Natural killer cell (primary cell): ENCODE measurements around the gene MAGOH. TPM values are rescaled to one million over a fixed set of nuclear protein-coding genes. Genes with fewer than 3 reads are reported as not detected.

ENCODE experiments used
- ATAC-seq, 3 donors: fragments of 150-1000 bp in 2 of 3; fragments of 200-7000 bp in 1 of 3; cut with Tn5 transposase; 1 replicate in 1 of 3; 2 replicates in 2 of 3; pipeline ENCODE4 v1.10.0; 2021; ENCODE audit warnings: mild to moderate bottlenecking in 2 of 3, moderate library complexity in 2 of 3
- DNase-seq, 2 donors: peaks; one replicate each; pipeline versions ENCODE4 v3.0.0 to v3.0.0-alpha.2; 2013 to 2021; ENCODE audit warnings: mixed read lengths in 1 of 2
- H3K27ac ChIP-seq: one replicate; pipeline ENCODE4 v1.5.1; 2013; ENCODE audit warnings: mild to moderate bottlenecking, low read length
- H3K27me3 ChIP-seq: one replicate; pipeline ENCODE4 v1.6.1; 2013; ENCODE audit warnings: low read length; ENCODE audit not compliant: control insufficient read depth, insufficient read depth
- H3K36me3 ChIP-seq: one replicate; pipeline ENCODE4 v1.6.1; 2013; ENCODE audit warnings: low read length; ENCODE audit not compliant: control insufficient read depth, insufficient read depth
- H3K4me1 ChIP-seq: one replicate; pipeline ENCODE4 v1.6.1; 2013; ENCODE audit warnings: low read length; ENCODE audit not compliant: control insufficient read depth, insufficient read depth
- H3K4me3 ChIP-seq: one replicate; pipeline ENCODE4 v1.5.1; 2013; ENCODE audit warnings: low read length
- H3K9me3 ChIP-seq: one replicate; pipeline ENCODE4 v1.6.1; 2013; ENCODE audit warnings: low read length; ENCODE audit not compliant: control insufficient read depth, insufficient read depth
- H3K27ac Mint-ChIP-seq, 2 donors: one replicate each; pipeline ENCODE4 v1.8.0; 2022; ENCODE audit warnings: mild to moderate bottlenecking in 2 of 2, mixed read lengths in 2 of 2, moderate library complexity in 1 of 2
- H3K27me3 Mint-ChIP-seq, 2 donors: one replicate each; pipeline ENCODE4 v1.8.0; 2022; ENCODE audit warnings: low read depth in 2 of 2, mixed read lengths in 2 of 2
- H3K36me3 Mint-ChIP-seq: one replicate; pipeline ENCODE4 v1.8.0; 2022; ENCODE audit warnings: mixed read lengths
- H3K4me1 Mint-ChIP-seq, 2 donors: one replicate each; pipeline ENCODE4 v1.8.0; 2022; ENCODE audit warnings: mixed read lengths in 2 of 2
- H3K4me3 Mint-ChIP-seq: one replicate; pipeline ENCODE4 v1.8.0; 2022; ENCODE audit warnings: mild to moderate bottlenecking, moderate library complexity, mixed read lengths
- H3K9me3 Mint-ChIP-seq, 2 donors: one replicate each; pipeline ENCODE4 v1.8.0; 2022; ENCODE audit warnings: mixed read lengths in 2 of 2
- WGBS: methylation state at CpG from one replicate; pipeline ENCODE4 v1.1.7; 2013; ENCODE audit warnings: missing lambda C conversion rate; ENCODE audit not compliant: insufficient coverage; 5-methylcytosine and 5-hydroxymethylcytosine counted together
- intact Hi-C: fragments of 100-400 bp; cut with micrococcal nuclease; formaldehyde crosslinking; loops from one replicate; pipeline ENCODE4 v1.14.2; 2022
- total RNA-seq, 4 donors: library from RNA; stranded (reverse); fragments of 120-200 nt in 1 of 4; gene quantifications; one replicate each; pipeline versions ENCODE4 v1.2.3 to v1.2.4, GENCODE V29; 2013 to 2022
- TF ChIP-seq, protein P1 (sequence below): fragments of 200-600 bp; IDR thresholded peaks from one replicate; pipeline ENCODE4 v1.8.0; 2022; ENCODE audit warnings: antibody characterized with exemption

Gene MAGOH
- total RNA-seq, 3 donors from 2014 or later (not counting 1 experiment from before 2014, with no cell fraction given) = 48.6 to 70.4 (median 69.2) TPM

DNA sequence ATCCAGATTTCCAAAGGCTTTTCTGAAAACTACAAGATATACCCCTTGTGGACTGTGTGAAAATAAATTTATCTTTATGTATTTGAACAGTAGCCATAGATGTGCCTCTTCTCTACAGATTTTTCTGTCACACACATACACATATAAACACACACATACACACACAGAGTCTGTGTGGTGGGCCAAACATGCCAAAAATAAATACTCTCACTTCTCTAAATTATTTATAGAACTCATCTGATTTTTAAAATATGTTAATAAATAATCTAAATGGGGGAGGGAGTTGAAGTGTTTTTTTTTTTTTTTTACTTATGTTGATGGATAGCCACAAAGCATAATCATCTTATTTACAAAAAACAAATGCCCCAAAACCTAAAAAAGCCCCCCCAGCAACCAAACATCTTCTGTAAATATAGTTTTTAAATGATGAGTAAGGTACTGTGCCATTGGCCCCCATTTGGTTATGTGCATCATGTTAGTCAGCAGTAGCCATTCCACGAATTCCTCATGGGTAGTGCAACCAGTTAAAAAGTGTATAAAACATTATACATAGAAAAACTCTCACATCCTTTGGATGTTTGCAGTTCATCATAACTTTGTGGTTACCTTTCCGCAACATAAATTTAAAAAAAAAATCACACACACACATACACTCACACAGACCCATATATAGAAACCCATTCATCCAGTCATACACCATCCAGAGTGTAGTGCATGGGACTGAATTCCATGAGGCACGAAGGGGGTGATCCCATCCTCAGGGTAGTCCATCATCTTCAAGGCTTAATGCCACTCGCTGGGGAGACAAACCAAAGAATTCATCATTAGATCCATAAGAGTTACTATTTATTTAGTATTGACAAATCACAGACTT, 8.2 kb upstream of the MAGOH start:
- Mint-ChIP-seq H3K27ac (no peak overlapping the region), H3K4me1 (no peaks in the 10 kb centered on the region), H3K27me3 (no peaks in the 10 kb centered on the region), H3K36me3 (no peaks in the 10 kb centered on the region), H3K9me3 (no peaks in the 10 kb centered on the region), H3K4me3 (no peak overlapping the region)
- no peaks in the 10 kb centered on the region for H3K9me3 ChIP-seq
- H3K36me3 ChIP-seq = no peaks in the 10 kb centered on the region
- WGBS = 67% methylated on average over 4 of the region's 4 CpGs
- TF ChIP-seq, protein P1, sequence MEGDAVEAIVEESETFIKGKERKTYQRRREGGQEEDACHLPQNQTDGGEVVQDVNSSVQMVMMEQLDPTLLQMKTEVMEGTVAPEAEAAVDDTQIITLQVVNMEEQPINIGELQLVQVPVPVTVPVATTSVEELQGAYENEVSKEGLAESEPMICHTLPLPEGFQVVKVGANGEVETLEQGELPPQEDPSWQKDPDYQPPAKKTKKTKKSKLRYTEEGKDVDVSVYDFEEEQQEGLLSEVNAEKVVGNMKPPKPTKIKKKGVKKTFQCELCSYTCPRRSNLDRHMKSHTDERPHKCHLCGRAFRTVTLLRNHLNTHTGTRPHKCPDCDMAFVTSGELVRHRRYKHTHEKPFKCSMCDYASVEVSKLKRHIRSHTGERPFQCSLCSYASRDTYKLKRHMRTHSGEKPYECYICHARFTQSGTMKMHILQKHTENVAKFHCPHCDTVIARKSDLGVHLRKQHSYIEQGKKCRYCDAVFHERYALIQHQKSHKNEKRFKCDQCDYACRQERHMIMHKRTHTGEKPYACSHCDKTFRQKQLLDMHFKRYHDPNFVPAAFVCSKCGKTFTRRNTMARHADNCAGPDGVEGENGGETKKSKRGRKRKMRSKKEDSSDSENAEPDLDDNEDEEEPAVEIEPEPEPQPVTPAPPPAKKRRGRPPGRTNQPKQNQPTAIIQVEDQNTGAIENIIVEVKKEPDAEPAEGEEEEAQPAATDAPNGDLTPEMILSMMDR = no peak
- no peak for ATAC-seq
- intact Hi-C loops = no loop called here
- H3K27me3 ChIP-seq = no peaks in the 10 kb centered on the region
- H3K27ac ChIP-seq = no peak overlapping the region
- H3K4me3 ChIP-seq = no peak overlapping the region
- DNase-seq = no peak
- H3K4me1 ChIP-seq = no peaks in the 10 kb centered on the region

GRCh38 chr1:53244141-53244540, 5.8 kb upstream of the MAGOH start:
- WGBS = 38% methylated on average over 3 of the region's 4 CpGs
- no peak overlapping the region for H3K27ac Mint-ChIP-seq

GRCh38 chr1:53242381-53242780, 4.1 kb upstream of the MAGOH start:
- DNase-seq (no peak), ATAC-seq (no peak)
- Histone ChIP-seq H3K4me1 (peaks cover 13% of the 10 kb centered on the region), H3K36me3 (no peaks in the 10 kb centered on the region), H3K9me3 (no peaks in the 10 kb centered on the region), H3K27me3 (no peaks in the 10 kb centered on the region), H3K27ac (no peak overlapping the region), H3K4me3 (no peak overlapping the region)
- H3K9me3 Mint-ChIP-seq = no peaks in the 10 kb centered on the region
- no peaks in the 10 kb centered on the region for H3K27me3 Mint-ChIP-seq
- H3K36me3 Mint-ChIP-seq = no peaks in the 10 kb centered on the region
- H3K27ac Mint-ChIP-seq = no peak overlapping the region
- no peak overlapping the region for H3K4me3 Mint-ChIP-seq
- TF ChIP-seq, protein P1 = no peak
- intact Hi-C loops = no loop called here
- peaks cover 18 to 19% of the 10 kb centered on the region in 2 donors for H3K4me1 Mint-ChIP-seq
- WGBS = 95% methylated on average over 4 of the region's 4 CpGs

More at GRCh38 chr1:53244141-53244540, 5.8 kb upstream of the MAGOH start:
- no peaks in the 10 kb centered on the region for H3K9me3 Mint-ChIP-seq
- no peak overlapping the region for H3K27ac ChIP-seq
- intact Hi-C loops = no loop called here
- ATAC-seq (no peak), DNase-seq (no peak)
- H3K4me3 Mint-ChIP-seq = no peak overlapping the region
- no peaks in the 10 kb centered on the region for H3K27me3 Mint-ChIP-seq
- H3K36me3 ChIP-seq = no peaks in the 10 kb centered on the region
- H3K27me3 ChIP-seq = no peaks in the 10 kb centered on the region
- TF ChIP-seq, protein P1 = no peak
- no peak overlapping the region for H3K4me3 ChIP-seq
- H3K4me1 Mint-ChIP-seq = peaks cover under 1 to 1% of the 10 kb centered on the region in 2 donors
- H3K4me1 ChIP-seq = peaks cover under 1% of the 10 kb centered on the region
- no peaks in the 10 kb centered on the region for H3K36me3 Mint-ChIP-seq
- H3K9me3 ChIP-seq = no peaks in the 10 kb centered on the region
